GM18508 (cell line): ENCODE data around the gene ADGRA3.
"Not testable (repeated sequence)": the region's sequence is repeated elsewhere in the genome, so short reads cannot be mapped to it uniquely, and the experiment has no call there.

Experiments
- ATAC-seq: cut with Tn5 transposase; IDR thresholded peaks from one replicate; pipeline ENCODE4 v1.9.1; 2021; ENCODE audit warnings: moderate number of reproducible peaks; ENCODE audit not compliant: insufficient read depth, unreplicated experiment

ADGRA3 gene

DNA sequence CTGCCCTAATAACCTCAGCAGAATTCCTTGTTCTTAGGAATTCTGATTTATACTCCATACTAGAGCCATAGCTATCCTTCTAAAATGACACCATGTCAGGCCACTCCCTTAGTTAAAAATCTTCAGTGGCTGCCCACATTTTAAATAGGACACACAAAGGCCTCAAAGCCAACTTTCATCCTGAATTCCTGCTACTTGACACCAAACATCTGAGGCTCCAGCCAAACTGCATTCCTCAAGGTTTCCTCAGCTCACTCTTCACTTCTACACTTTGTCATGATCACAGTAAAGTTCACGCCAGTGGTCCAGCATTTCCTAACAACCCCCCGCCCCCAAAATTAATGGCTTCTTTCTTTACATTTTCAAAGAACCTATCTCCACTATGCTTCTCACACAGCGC, 124.3 kb downstream of the ADGRA3 start:
- ATAC-seq: no peak

DNA sequence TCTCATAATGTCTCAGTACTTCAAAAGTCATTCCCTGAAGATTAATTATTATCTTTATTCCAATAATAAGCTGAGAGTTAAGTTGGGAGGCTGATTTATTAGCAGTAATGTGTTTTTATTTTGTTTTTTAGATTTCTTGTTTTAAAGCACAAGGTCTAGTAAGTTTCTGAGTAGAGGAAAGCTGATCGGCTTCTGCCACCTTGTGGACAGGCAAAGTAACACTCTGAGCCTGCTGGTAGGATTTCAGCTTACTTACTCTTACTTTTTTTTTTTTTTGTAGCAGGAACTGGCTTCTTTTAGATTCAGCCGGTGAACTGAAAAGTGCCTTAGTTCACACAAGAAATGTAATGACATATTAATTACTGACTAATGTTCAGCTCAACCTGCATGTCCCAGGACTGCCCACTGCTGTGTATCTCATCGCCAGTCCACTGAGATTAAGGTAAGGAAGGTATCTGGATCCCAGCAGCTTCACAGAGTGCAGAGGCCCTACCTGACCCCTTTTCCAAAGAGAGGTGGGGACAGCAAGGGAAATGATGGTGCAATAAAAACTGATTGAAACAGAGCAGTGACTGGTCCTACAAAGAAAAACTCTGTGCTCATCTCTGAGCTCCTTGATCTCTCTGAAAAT, 126.5 kb downstream of the ADGRA3 start:
- ATAC-seq: no peak

- ATAC-seq: no peak
Observed at GRCh38 chr4:22385611-22386011, 130.3 kb downstream of the ADGRA3 start.

DNA sequence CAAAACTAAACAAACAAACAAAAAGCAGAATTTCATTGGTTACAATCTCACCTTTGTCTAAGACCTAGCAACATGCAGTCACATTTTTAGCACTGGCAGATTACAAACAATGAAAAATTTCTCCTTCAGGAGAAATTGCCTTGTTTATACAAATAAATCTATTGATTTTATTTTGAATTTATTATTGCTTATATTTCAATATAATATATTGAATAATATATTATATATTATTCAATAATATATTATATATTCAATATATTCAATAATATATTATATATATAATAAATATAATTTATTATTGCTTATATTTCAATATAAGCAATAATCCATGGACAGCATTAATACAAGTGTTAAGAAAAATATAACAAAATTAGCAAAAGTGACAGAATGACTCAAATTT, 131.7 kb downstream of the ADGRA3 start:
- ATAC-seq: no peak

DNA sequence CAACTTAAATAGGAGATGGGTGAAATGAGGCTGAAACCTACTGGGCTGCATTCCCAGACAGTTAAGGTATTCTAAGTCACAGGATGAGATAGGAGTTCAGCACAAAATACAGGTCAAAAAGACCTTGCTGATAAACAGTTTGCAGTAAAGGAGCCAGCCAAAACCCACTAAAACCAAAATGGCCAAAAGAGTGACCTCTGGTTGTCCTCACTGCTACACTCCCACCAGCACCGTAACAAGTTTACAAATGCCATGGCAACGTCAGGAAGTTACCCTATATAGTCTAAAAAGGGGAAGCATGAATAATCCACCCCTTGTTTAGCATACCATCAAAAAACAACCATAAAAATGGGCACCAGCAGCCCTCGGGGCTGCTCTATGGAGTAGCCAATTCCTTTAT, 133.7 kb downstream of the ADGRA3 start:
- not testable (repeated sequence) for ATAC-seq

DNA sequence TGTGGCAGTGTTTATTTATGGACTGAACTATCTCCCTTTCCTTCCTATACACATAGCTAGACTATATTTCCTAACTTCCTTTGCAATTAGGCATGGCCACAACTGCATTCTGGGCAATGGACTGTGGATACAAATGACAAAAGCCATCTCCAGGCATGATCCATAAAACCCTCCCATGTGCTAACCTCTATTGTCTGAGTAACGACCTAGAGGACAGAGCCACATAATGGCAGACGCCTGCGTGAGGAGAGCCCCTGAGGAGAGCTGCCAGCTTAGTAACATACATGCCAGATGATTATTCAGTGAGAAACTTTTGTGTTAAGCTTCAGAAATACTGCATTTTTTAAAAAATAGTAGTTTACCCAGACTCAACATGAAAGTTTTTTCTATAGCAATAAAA, 142.9 kb downstream of the ADGRA3 start:
- ATAC-seq: no peak

- ATAC-seq: no peak
Observed at GRCh38 chr4:22369901-22370562, 145.8 kb downstream of the ADGRA3 start.

GRCh38 chr4:22363787-22364186, 152.1 kb downstream of the ADGRA3 start:
- ATAC-seq: no peak

DNA sequence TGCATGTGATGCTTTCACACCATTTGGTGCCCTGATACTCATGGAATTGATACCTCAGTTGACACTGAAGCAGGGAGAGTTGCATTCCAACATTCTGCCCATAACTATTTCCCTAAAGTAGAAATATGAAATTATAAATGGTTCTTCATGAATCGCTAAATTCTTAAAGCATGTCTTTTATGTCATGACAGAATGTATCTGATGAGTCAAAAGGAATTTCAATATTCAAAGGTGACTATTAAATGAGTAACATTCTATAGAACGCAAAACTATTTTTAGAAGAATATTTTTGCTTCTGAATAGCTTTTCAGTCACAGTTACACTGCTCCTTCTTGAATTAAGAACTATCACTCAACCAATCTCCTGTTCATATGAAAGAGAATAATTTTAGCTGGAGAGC, 152.8 kb downstream of the ADGRA3 start:
- ATAC-seq: no peak

GRCh38 chr4:22356987-22357596, 158.8 kb downstream of the ADGRA3 start:
- ATAC-seq: no peak

GRCh38 chr4:22348410-22348809, 167.5 kb downstream of the ADGRA3 start:
- ATAC-seq: no peak

DNA sequence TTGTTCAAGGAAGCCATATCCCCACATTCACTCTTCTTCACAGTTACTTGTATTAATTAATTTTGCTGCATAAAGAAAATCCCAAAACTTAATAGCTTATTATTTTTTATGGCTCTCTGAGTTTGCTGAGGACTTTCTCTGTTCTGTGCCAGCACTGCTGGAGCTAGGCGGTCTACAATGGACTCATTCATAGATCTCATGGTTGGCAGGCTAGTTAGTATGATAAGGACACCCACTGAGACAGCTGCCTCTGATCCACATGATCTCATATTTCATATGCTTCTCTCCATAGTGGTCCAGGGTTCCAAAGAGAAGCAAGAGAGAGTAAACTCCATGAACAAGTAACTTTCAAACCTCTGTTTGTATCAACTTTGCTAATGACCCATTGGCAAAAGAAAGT, 170.2 kb downstream of the ADGRA3 start:
- ATAC-seq: no peak

- no peak for ATAC-seq
Observed at GRCh38 chr4:22345055-22345454, 170.8 kb downstream of the ADGRA3 start.

DNA sequence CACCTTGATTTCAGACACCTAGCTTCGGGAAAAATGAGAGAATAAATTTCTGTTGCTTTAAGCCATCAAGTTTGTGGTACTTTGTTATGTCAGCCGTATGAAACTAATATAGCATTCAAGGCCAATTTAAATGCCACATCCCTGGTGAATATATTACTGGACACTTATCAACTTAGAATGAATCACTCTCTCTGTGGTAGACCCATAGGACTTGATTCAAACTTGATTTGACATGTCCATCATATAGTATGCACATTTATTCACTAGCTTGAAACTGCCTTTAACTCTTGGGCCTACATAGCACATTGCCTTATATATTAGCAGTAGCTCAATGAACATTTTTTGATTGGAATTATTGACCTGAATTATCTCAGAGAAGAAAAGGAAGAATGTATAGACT, 172.3 kb downstream of the ADGRA3 start:
- no peak for ATAC-seq

DNA sequence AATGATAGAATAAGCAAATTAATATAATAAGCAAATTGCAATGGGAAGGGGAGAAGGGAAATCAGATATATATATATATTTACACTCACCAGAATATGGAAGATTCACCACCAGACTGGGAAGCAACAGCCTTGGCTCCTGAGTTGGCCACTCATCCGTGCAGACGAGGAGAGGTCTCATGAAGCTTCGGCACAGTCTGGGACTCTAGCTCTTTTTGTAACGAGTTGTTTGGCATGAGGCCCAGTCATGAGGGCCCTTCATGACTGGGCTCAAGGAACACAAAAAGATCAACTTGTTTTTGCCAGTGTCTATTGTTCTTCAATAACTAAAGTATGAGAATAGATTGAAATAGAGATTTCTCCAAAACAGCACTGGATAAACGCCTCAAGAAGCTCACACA, 176.4 kb downstream of the ADGRA3 start:
- ATAC-seq: no peak

DNA sequence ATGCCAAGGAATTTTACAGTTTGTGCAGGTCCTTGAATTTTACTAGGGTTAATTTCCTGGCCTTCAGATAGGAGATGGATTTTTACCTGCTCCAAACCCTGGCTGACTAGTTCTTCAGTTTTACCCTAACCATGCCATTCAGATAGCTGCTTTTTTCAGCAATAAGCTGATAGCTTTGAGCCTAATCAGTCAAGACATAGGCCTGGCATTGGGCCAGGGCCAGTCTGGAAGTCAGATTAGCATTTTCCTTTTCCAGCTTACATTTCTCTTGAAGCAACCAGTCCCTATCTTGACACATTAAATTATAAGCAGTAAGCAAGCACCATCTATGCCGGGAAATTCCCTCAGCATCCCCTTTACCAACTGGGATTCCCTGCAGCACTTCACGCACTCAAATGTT, 177.1 kb downstream of the ADGRA3 start:
- ATAC-seq: no peak
